Transverse colon (tissue), 4 donors: ENCODE data around the gene SMIM12. TPM values are rescaled to one million over a fixed set of nuclear protein-coding genes. Genes with fewer than 3 reads are reported as not detected.

Experiments used
- DNase-seq: peaks from one replicate; pipeline ENCODE4 v3.0.0-alpha.2; 2019
- H3K27ac ChIP-seq, 4 donors: fragments of 200-600 bp; sonication (generic); 2 replicates each; pipeline ENCODE4 v1.5.1; 2016 to 2018; ENCODE audit warnings: inconsistent platforms in 4 of 4
- H3K27me3 ChIP-seq: fragments of 200-600 bp; sonication (generic); 2 replicates; pipeline ENCODE4 v1.5.1; 2017; ENCODE audit warnings: inconsistent platforms
- H3K36me3 ChIP-seq, 4 donors: fragments of 200-600 bp; sonication (generic); 2 replicates each; pipeline ENCODE4 v1.5.1; 2017 to 2019; ENCODE audit warnings: inconsistent platforms in 4 of 4
- H3K4me1 ChIP-seq, 4 donors: fragments of 200-600 bp; sonication (generic); 2 replicates each; pipeline ENCODE4 v1.5.1; 2017 to 2020; ENCODE audit warnings: inconsistent platforms in 4 of 4
- H3K4me3 ChIP-seq, 4 donors: fragments of 200-600 bp; sonication (generic); 1 replicate in 1 of 4; 2 replicates in 3 of 4; pipeline versions ENCODE4 v1.5.1 to v1.6.1; 2017 to 2019; ENCODE audit warnings: inconsistent platforms in 4 of 4
- H3K9me3 ChIP-seq, 2 donors: fragments of 200-600 bp; sonication (generic); 2 replicates each; pipeline ENCODE4 v1.5.1; 2017 to 2019; ENCODE audit warnings: inconsistent platforms in 2 of 2
- CTCF ChIP-seq, 5 experiments: fragments of 200-600 bp in 3 of 5; fragments of 450-650 bp in 2 of 5; sonication (generic) in 3 of 5; IDR thresholded peaks; 1 replicate in 2 of 5; 2 replicates in 3 of 5; pipeline ENCODE4 v1.5.1; 2016 to 2017; ENCODE audit warnings: antibody characterized with exemption in 5 of 5, inconsistent platforms in 3 of 5, mild to moderate bottlenecking in 2 of 5, moderate library complexity in 1 of 5
- EP300 ChIP-seq: sonication (generic); formaldehyde crosslinking; IDR thresholded peaks from one replicate; pipeline ENCODE4 v1.6.1; 2017; ENCODE audit warnings: antibody characterized with exemption, low read depth
- POLR2A ChIP-seq: fragments of 450-650 bp; IDR thresholded peaks from one replicate; pipeline ENCODE4 v1.6.1; 2016; ENCODE audit warnings: antibody characterized with exemption, mild to moderate bottlenecking, moderate library complexity
- POLR2AphosphoS5 ChIP-seq, 3 donors: sonication (generic); formaldehyde crosslinking; IDR thresholded peaks; one replicate each; pipeline ENCODE4 v1.6.1; 2016; ENCODE audit warnings: antibody characterized with exemption in 3 of 3
- WGBS, 2 donors: methylation state at CpG; one replicate each; pipeline ENCODE4 v1.1.5; 2018; ENCODE audit warnings: low coverage in 1 of 2; 5-methylcytosine and 5-hydroxymethylcytosine counted together
- in situ Hi-C, 4 donors: fragments of 200-750 bp; cut with MboI; loops; one replicate each; pipeline versions ENCODE4 v1.15.0 to v1.15.1; 2017; ENCODE audit warnings: low sequenced_read_pairs in 3 of 4, low pct_ligation_motif_present in 1 of 4, low pct_unique_long_range_greater_than_20kb in 1 of 4
- intact Hi-C: fragments of 100-400 bp; cut with DNase I; formaldehyde crosslinking; loops from one replicate; pipeline ENCODE4 v1.15.1; 2023; ENCODE audit warnings: low total_unique reads
- total RNA-seq, 4 donors: library from RNA; depleted of rRNA; stranded (reverse); fragments of >200 nt; gene quantifications; one replicate each; pipeline ENCODE4 v1.1.0, GENCODE V29; 2016

The SMIM12 gene
- total RNA-seq, 4 donors from 2014 or later = 14.2 to 42.2 (median 31.5) TPM

- no peak for DNase-seq
- H3K27ac ChIP-seq = no peak overlapping the region
- H3K27me3 ChIP-seq = no peaks in the 10 kb centered on the region
- WGBS, 2 donors = 88% methylated on average over 14 of the region's 14 CpGs; no CpG with 5 or more reads in 1 of the 2 donors
- in situ Hi-C loops = no loop called here
- no peak overlapping the region for H3K4me3 ChIP-seq
- no peaks in the 10 kb centered on the region for H3K4me1 ChIP-seq
- H3K36me3 ChIP-seq = no peaks in the 10 kb centered on the region
- intact Hi-C loops = no loop called here
- TF ChIP-seq CTCF (IDR thresholded peaks at IDR 0.05) = no peak
- TF ChIP-seq POLR2A = no peak
- TF ChIP-seq EP300 = no peak
- no peak for TF ChIP-seq POLR2AphosphoS5 (IDR thresholded peaks at IDR 0.05)
- no peaks in the 10 kb centered on the region for H3K9me3 ChIP-seq
These were observed 19.8 kb downstream of the SMIM12 start for GRCh38 chr1:34839526-34840305.

- Histone ChIP-seq H3K36me3 (no peaks in the 10 kb centered on the region), H3K27ac (no peak overlapping the region), H3K9me3 (no peaks in the 10 kb centered on the region), H3K4me1 (no peaks in the 10 kb centered on the region), H3K27me3 (no peaks in the 10 kb centered on the region), H3K4me3 (no peak overlapping the region)
- no peak for DNase-seq
- WGBS, 2 donors = 93% methylated on average over 1 of the region's 1 CpG; no CpG with 5 or more reads in 1 of the 2 donors
- in situ Hi-C loops (no loop called here), intact Hi-C loops (no loop called here)
- no peak for TF ChIP-seq POLR2A
- no peak for TF ChIP-seq POLR2AphosphoS5 (IDR thresholded peaks at IDR 0.05)
- no peak for TF ChIP-seq EP300
- no peak for TF ChIP-seq CTCF (IDR thresholded peaks at IDR 0.05)
These were observed 25.8 kb downstream of the SMIM12 start for GRCh38 chr1:34833711-34834110.

GRCh38 chr1:34831721-34832246 lies 27.8 kb downstream of the SMIM12 start:
- in situ Hi-C loops (no loop called here), intact Hi-C loops (no loop called here)
- Histone ChIP-seq H3K4me3 (no peak overlapping the region), H3K4me1 (no peaks in the 10 kb centered on the region), H3K36me3 (no peaks in the 10 kb centered on the region), H3K27ac (no peak overlapping the region), H3K9me3 (no peaks in the 10 kb centered on the region), H3K27me3 (no peaks in the 10 kb centered on the region)
- TF ChIP-seq POLR2AphosphoS5 (IDR thresholded peaks at IDR 0.05) (no peak), CTCF (IDR thresholded peaks at IDR 0.05) (no peak), EP300 (no peak), POLR2A (no peak)
- 82 to 90% methylated on average over 3 to 6 of the region's 6 CpGs for WGBS, 2 donors
- no peak for DNase-seq

- Histone ChIP-seq H3K36me3 (no peaks in the 10 kb centered on the region), H3K27me3 (no peaks in the 10 kb centered on the region), H3K4me1 (peaks cover 0 to 13% (median 0%) of the 10 kb centered on the region in 4 donors), H3K27ac (no peak overlapping the region), H3K9me3 (no peaks in the 10 kb centered on the region), H3K4me3 (no peak overlapping the region)
- in situ Hi-C loops (no loop called here), intact Hi-C loops (no loop called here)
- no peak for TF ChIP-seq EP300
- no peak for TF ChIP-seq POLR2A
- no peak for TF ChIP-seq POLR2AphosphoS5 (IDR thresholded peaks at IDR 0.05)
- no peak for TF ChIP-seq CTCF (IDR thresholded peaks at IDR 0.05)
- 86% methylated on average over 3 of the region's 3 CpGs; no CpG with 5 or more reads in 1 of the 2 donors for WGBS, 2 donors
- DNase-seq = no peak
These were observed 30.3 kb downstream of the SMIM12 start for GRCh38 chr1:34829250-34829649.
